ENCODE data around the gene GRP.
"Not testable (repeated sequence)": the region's sequence is repeated elsewhere in the genome, so short reads cannot be mapped to it uniquely, and the experiment has no call there.

GRP gene

DNA sequence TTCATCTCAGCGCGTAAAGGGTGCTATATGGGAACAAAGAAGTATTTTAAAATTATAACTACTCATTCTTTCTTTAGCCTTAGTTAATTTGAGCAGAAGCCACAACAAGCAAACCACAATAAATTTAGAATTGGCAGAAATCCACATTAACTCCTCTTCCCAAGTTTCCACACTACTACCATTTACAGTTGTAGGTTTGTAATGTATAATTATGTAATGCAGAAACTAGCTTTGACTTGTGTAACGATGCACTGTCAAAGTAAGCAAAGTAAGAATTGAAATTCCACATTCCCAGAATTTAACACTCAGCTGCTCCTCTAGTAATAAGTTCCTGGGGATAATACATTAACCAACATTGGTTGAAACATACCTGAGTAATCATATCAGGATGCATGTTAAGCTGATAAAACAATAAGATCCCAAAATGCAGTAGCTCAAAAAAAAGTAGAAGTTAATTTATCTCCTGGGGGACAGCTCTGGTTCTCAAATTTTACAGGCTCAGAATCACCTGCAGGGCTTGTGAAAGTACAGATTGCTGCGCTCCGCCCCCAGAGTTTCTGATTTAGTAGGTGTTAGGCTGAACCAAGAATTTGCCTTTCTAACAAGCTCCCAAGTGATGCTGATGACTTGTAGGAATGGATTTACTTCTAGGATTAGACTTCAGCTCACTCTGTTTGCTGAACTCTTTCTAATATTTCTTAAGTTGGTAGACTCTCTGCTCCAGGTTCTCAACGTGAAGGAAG is 9.9 kb downstream of the GRP start:
- DNase-seq: no peak

DNA sequence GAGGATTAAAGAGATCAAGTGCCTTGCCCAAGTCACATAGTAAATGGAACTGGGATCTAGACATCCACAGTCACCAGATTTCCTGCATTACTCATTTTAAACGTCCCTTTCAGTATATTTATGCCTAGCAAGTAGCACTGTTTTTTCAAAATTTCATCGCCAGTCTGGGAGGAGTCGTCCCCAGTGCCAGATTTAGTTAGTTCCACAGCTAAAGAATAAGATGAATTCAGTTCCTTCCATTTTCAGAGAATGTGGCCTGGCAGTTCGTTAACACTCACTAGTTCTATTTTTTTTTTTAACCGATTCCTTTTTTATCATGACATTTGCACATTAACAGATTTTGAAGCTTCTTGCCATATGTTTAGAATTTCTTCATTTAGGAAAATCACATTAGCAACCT is 11.2 kb downstream of the GRP start:
- DNase-seq: no peak

DNA sequence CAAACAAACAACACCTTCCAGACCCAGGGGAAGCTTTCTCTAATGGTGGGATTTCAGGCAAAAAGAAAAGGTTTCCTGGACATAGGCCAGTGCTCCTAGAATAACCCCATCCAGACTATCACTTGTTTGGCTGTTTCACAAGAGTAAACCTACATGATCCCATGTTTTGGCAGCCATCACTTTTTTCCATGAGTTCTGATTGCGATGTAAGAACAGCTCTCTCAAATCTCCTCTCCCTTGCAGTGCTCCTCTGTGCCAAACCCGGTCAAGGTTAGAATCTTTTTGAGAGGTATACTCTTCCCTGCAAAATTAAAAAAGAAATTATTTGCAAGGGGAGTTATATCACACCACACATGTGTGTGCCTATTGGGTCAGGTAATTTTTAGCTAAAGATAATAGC is 11.9 kb downstream of the GRP start:
- DNase-seq: no peak

DNA sequence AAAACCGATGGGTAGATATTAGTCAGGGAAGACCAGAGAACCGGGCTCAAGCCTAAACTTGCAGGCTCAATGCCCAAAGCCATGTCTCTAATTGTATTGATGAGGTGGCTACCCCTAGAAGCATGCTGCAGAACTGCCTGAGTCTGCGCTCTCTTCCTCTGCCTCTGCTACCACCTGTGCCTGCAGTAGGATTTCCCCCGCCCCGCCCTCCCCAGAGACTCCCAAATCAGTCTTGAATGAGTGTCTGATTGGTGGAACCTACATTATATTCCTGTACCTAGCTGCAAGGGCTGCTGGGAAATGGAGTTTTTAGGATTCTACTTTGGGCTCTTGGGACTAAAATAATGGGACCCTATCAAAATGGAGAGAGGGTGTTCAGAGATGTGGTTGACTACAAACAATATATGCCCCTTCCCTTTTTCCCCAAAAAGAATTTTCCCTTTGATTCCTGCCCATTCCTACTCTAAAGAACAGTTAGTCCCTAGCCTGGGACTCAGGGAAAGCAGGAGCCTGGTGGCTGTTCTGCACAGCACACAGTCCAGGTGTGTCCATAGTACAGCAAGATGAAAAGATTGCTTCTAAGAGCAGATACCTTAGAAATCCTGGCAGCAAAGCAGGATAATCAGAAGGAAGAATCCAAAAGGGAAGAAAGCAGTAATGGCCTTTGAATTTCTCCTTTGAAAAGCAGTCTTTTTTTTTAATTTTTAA is 12.5 kb downstream of the GRP start:
- no peak for DNase-seq

DNA sequence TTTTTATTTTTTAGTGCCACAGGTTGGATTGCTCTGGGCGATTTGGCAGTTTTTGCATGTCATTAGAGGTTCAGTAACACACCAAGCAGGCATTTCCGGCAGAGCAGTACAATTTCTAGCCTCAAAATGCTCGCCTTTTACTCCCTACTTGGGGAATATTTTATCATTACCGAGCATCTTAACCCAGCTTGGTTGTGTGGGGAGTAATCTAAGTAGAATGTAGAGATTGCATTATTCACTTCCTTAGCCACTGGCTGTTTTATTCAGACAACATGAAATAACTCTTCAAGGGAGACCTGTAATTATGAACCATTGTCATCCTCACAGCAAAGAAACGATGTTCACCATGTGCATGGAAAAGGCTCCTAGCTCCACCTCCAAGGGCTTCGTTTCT is 13.1 kb downstream of the GRP start:
- DNase-seq: no peak

DNA sequence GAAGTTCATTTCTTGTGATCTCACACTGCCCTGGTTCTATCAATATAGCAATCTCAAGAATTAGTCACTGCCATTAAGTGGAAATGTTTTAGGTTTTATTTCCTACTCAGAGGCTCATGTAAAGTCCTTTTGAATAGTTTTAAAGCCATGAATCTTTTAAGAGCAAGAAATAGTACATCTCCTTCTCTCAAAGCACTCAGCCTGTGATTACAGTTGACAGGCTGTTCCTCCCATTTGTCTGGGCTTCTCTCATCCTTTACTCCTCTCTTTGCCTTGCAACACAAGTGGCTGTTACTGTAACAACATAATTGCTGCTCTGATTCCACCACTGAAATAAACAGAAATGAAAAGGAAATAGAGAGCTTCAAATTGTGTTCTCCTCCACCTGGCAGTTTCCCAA is 18.4 kb downstream of the GRP start:
- DNase-seq: no peak

DNA sequence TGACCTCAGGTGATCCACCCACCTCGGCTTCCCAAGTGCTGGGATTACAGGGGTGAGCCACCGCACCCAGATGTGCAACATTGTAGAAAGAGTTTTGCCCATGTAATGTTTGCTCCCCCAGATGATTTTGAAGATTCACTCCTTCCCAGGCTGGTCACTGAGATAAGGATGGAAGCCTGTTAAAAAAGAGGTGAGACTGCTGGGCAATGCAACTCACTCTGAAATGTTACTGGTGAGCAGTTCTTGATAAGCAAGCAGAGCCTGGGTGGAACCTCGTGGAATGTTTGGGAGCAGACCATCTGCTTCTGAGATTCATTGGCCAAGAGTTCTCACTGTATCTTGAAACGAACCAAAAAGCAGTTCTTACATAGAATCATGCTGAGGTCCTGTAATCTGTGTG is 19.7 kb downstream of the GRP start:
- no peak for DNase-seq

DNA sequence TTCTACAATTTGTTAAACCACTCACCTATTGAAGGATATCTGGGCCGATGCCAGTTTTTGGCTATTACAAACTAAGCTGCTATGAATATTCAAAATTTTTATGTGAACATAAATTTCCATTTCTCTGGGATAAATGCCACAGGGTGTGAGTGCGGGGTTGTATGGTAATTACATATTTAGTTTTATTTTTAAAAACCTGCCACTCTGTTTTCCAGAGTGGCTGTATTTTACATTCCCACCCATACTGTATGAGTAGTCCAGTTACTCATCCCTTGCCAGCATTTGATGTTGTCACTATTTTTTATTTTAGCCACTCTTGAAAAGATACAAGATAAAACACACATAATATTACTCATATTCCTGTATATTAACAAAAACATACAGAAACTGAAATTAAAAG is 22.9 kb downstream of the GRP start:
- no peak for DNase-seq

DNA sequence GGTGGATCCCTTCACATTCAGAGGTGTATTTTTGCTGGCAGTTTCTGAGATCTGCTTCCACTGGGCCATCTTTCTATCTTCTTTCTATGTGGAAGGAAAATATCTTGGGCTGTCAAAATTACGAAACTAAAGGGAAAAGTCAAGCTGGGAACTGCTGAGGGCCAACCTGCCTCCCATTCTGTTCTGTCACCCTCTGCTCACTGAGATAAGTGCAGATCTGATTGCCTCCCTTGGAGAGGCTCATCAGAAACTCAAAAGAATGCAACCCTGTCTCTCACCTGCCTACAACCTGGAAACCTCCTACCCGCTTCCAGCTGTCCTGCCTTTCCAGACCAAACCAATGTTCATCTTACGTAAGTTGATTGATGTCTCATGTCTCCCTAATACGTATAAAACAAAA is 26.8 kb downstream of the GRP start:
- DNase-seq: no peak

DNA sequence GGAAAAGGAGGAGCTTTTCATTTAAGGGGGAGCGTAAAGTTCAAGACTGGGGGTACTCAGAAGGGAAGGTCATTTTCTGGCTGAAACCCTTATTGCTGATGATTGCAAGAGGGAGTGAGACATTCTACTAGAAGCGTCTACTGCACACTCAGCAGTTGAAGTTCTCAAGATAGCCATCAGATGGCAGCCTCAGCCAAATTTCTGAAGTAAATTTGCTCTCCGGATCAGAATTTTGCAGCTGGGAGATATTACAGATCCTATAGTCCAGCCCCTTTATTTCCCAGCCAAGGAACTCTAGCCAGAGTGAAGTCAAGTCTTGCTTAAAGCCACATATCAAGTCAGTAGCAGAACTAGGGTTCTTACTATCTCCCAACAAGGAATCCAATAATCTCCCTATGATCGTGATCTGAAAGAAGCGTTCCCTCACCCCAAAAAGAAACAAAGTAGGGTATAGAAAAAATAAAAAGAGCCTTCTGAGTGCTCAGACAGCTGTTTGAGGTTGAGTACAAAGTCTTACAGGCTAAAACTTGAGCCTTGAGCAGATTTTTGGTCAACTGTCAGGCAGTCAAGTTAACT is 29.3 kb downstream of the GRP start:
- DNase-seq: peak; percentile 59

DNA sequence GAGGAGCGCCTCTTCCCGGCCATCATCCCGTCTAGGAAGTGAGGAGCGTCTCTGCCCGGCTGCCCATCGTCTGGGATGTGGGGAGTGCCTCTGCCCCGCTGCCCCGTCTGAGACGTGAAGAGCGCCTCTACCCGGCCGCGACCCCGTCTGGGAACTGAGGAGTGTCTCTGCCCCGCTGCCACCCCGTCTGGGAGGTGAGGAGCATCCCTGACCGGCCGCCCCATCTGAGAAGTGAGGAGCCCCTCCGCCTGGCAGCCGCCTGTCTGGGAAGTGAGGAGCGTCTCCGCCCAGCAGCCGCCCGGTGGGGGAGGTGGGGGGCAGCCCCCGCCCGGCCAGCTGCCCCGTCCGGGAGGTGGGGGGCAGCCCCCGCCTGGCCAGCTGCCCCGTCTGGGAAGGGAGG is 35.5 kb downstream of the GRP start:
- DNase-seq: not testable (repeated sequence)

DNA sequence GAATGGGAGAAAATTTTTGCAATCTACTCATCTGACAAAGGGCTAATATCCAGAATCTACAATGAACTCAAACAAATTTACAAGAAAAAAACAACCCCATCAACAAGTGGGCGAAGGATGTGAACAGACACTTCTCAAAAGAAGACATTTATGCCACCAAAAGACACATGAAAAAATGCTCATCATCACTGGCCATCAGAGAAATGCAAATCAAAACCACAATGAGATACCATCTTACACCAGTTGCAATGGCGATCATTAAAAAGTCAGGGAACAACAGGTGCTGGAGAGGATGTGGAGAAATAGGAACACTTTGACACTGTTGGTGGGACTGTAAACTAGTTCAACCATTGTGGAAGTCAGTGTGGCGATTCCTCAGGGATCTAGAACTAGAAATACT is 41.9 kb downstream of the GRP start:
- not testable (repeated sequence) for DNase-seq

DNA sequence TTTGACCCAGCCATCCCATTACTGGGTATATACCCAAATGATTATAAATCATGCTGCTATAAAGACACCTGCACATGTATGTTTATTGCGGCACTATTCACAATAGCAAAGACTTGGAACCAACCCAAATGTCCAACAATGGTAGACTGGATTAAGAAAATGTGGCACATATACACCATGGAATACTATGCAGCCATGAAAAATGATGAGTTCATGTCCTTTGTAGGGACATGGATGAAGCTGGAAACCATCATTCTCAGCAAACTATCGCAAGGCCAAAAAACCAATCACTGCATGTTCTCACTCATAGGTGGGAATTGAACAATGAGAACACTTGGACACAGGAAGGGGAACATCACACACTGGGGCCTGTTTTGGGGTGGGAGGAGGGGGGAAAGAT is 42.3 kb downstream of the GRP start:
- DNase-seq: not testable (repeated sequence)

DNA sequence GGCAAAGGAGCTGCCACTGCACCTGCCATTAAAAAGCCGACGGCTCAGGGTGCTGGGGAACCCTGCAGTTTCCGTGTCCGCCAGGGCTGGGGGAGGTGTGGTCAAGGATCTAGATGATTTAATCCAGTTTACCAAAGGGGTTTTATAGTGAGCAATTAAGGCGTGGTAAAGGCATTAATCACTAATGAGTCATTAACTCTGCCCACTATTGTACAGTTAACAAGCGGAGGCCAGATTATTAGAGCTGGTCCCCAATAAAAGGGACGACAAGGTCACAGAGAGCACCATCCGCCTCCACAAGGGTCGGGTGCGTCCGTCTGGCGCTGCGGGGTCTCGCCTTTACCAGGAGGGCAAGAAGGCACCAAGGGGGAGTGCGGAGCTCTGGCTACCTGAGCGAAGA is 43.7 kb downstream of the GRP start:
- DNase-seq: no peak

DNA sequence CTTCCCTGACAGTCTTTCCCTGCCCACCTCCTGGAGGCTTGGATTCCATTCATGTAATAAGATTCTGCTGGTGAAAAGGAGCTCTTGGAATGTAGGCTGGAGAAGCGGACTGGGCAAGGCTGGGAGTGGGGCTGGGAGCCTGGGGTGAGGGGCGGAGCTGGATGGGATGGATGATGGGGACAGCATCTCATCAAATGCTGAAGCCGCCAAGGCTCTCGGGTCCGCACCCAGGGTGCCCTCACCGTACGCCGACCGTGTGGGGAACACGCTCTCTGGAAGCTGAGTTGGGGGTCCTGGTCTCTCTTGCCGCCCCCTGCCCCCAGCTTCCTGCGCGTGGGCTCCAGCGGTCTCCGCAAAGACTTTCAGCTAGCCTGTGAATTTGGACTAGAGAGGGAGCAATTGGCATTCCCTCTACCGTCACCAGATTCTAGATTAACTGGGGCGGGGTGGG is 44.2 kb downstream of the GRP start:
- no peak for DNase-seq

DNA sequence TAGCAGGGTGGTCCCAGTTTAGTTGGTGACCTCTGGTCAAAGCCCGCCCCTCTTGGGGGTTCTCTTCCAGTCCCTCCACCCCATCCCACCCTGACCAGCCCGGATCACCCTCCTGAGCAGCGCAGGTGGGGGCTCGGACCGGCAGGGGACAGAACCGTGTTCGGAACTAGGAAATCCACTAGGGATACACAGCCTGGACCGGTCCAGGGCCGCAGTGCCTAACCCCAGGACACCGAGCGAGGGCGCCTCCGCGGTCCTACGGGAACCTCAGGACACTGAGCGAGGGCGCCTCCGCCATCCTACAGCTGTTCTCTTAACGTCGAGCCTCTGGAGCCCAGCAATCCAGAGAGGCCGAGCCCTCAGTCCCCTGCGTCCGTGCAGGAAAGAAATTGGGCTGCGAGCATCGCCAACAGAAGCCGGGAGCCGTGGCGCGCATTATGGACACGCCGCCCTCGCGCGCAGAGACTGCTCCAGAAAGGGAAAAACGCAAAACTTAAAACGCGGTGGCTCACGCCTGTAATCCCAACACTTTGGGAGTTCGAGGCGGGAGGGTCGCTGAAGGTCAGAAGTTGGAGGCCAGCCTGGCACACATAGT is 44.8 kb downstream of the GRP start:
- no peak for DNase-seq

DNA sequence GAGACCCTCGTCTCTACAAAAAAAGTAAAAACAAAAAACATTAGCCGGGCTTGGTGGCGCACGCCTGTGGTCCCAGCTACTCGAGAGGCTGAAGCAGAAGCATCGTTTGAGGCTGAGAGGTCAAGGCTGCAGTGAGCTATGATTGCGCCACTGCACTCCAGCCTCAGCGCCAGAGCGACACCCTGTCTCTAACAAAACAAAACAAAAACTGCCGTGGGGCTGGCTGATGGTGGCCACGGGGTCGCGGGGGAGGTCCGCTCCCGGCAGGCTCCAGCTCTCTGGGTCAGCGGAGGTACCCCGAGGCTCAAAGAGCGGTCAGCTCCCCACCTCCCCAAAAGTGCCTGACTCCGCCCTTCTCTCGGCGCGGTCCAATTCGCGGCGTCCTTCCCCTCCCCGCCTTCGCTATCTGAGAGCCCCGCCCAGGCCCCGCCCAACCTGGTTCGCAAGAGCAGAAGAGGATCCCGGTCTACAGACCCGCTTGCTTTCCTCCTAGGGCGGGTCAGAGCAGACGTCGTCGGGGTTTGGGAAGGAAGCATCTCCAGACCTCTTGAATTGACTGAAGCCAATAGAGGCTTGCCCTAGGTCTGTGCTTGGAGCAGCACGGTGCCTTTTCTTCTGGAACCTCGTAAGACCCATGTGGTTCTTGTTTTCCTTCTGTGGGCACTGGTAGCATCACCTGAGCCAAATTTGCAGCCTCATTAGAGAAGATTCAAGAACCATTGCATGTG is 45.5 kb downstream of the GRP start:
- DNase-seq: peak; percentile 22

DNA sequence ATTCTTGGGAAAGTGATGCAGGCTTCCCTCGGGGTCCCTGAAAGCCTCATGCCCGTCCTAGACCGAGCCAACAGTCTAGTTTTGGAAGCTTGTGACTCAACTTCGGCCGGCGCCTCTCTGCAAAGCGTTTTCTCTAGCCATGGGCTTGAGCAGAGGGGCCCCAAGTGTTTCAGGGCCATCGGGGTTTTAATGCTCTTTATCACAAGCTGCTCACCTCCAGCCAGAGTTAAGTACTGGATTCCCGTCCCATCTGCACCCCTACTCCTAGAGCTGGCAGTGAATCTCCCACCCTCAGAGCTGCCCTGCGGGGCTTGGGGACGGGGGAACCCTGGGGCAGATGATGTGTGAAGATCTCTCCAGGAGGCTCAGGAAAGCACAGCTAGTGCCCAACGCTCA is 46.0 kb downstream of the GRP start:
- no peak for DNase-seq

DNA sequence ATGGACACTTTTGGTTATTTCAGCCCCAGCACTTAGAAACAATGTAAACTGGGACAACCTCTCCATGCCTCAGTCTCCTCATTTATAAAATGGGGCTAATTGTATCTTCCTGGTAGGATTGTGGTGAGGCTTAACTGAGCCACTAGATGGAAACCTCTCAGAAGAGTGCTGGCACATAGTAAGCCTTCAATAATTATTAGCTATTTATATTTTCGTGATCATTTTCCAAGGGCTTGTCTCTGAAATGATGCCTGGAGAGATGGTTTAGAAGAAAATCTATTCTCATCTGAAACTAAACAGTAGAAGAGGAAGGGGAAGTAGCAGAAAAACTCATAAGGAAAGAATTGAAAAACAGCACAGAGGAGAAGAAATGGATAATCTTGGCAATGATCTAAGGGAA is 46.5 kb downstream of the GRP start:
- DNase-seq: no peak

DNA sequence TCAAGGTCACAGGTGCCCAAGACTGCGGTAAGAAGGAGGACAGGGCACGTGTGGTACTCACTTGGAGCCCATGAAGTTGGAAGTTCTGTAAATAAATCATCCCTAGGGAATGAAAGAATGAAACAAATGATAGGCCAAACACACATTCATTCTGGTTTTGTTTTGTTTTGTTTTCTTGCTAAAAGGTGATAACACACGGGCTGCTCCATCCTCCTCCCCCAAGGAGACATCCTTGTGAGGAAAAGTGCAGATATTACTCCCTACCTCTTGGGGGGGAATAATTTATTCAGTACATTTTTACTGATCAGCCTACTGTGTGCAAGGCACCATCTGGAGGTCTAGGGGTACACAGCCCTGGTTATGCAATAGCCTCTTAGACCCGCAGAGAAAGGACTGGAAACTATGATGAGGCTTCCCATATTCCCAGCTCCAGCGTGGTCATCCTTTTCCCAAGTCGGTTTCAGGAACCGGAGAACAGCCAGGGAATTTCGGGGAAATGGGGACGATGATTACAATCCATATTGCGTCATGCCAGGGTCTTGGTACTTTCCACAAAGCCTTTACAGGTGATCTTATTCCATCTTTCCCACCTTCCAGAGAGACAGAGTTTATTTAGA is 47.0 kb downstream of the GRP start:
- no peak for DNase-seq

DNA sequence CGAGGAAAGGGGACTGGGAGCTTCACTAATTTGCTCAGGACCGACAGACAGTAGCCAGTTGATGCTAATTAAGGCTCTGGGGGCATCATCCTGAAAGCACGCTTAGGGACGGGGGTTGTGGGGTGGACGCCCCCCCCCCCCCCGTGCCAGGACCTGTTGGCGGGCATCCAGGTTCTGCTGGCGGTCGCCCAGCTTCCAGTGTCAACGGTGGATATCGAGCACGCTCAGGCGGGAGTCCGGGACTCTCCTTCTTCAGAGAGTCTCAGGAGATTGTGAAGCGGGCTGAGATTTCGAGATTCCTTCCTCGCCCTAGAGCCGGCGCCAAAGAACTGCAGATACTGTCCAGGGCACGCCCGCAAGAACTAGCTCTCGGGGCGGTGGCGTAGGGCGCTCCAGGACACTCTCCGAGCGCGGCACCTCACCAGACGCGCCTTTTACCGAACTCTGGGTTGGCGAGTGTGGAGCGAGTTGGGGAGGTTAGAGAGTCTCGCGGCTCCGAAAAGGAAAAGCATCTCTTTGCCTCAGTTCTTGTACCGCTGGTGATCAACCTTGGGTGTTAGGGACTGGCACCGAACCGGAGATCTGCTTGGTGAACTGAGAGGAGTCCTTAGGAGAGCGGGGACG is 47.7 kb downstream of the GRP start:
- no peak for DNase-seq

DNA sequence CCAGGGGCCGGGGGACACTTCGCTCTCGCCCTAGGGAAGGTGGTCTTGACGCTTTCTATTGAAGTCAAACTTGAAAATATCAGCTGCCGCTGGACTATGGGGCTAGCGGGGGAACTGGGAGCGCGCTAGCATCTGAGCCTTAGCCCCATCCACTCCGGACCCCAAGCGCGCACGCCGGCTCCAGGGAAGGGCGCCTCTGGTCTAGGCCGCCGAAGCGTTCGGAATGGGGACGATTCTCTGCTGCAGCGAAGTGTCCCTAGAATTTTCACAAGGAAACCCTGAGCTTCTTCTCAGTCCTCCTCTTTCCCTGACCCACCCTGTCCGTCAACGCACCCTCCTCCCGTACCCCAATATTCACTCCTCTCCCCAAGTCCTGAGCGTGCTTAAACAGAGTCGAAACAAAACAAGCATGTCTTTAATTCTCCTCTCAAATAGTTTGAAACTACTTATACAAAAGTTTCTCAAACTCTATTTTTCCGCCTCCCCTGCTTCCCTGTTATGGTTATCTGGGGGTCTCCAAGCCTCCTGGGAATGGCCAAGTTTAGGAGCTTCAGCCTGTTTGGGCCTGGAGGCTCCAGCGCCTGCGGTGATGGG is 48.3 kb downstream of the GRP start:
- DNase-seq: no peak
